C4-2B (cell line): Measurements from ENCODE around the gene SH3BGRL3.

Source experiments
- CTCF ChIP-seq: fragments of 450-650 bp; conservative IDR thresholded peaks from 2 replicates; pipeline ENCODE4 v1.5.1; 2017; ENCODE audit warnings: mild to moderate bottlenecking
- ZFX ChIP-seq: fragments of 450-650 bp; IDR thresholded peaks from 2 replicates; pipeline ENCODE4 v1.6.1; 2017

- TF ChIP-seq CTCF (no peak), ZFX (no peak)
These were observed 996 bp upstream of the SH3BGRL3 start for GRCh38 chr1:26278724-26279455.
